GM10266 (cell line): ENCODE results near the gene ENDOU.

ENCODE experiments used
- DNase-seq: peaks from one replicate; pipeline ENCODE4 v3.0.0; 2012; ENCODE audit errors: extremely low spot score
- TF ChIP-seq, protein P1 (sequence below): IDR thresholded peaks from 2 replicates; pipeline ENCODE4 v1.5.1; 2012; ENCODE audit warnings: mild to moderate bottlenecking, low read depth; ENCODE audit not compliant: control insufficient read depth, insufficient read depth; ENCODE audit errors: missing control alignments

The ENDOU gene

GRCh38 chr12:47751561-47751960 lies 26.3 kb upstream of the ENDOU start:
- TF ChIP-seq, protein P1, sequence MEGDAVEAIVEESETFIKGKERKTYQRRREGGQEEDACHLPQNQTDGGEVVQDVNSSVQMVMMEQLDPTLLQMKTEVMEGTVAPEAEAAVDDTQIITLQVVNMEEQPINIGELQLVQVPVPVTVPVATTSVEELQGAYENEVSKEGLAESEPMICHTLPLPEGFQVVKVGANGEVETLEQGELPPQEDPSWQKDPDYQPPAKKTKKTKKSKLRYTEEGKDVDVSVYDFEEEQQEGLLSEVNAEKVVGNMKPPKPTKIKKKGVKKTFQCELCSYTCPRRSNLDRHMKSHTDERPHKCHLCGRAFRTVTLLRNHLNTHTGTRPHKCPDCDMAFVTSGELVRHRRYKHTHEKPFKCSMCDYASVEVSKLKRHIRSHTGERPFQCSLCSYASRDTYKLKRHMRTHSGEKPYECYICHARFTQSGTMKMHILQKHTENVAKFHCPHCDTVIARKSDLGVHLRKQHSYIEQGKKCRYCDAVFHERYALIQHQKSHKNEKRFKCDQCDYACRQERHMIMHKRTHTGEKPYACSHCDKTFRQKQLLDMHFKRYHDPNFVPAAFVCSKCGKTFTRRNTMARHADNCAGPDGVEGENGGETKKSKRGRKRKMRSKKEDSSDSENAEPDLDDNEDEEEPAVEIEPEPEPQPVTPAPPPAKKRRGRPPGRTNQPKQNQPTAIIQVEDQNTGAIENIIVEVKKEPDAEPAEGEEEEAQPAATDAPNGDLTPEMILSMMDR = no peak
- no peak for DNase-seq

DNA sequence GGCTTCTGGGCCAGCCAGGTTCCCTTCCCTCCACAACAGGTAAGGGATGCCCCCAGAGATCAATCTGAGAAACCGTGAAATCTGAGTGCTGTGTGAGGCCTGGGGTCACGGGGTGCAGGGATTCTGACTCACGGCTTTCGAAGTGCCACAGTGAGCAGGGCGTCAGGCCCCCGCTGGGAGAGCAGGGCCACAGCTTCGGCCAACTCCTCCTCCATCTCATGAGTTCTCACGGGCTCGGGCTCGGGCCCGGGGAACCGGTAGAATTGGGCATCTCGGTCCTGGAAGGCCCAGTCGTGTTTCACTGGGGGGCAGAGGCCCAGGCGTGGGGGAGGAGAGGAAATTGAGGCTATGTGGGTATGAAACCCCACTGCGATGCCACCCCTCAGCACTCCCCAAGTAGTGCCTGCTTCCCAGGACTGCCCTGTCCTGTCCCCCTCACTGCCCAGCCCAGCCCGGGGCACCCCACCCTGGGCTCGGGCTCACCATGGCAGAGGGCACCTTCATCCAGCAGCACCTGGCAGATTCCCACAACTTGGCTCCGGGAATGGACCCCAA lies 25.7 kb upstream of the ENDOU start:
- TF ChIP-seq, protein P1 = no peak
- DNase-seq = no peak

- no peak for DNase-seq
- TF ChIP-seq, protein P1 = no peak
These were observed 25.0 kb upstream of the ENDOU start for GRCh38 chr12:47750229-47750798.

GRCh38 chr12:47748899-47749298 lies 23.6 kb upstream of the ENDOU start:
- TF ChIP-seq, protein P1 = no peak
- DNase-seq = no peak

- no peak for DNase-seq
- TF ChIP-seq, protein P1 = no peak
These were observed 23.2 kb upstream of the ENDOU start for GRCh38 chr12:47748507-47748828.

- TF ChIP-seq, protein P1 = no peak
- no peak for DNase-seq
These were observed 22.6 kb upstream of the ENDOU start for GRCh38 chr12:47747596-47748506.

GRCh38 chr12:47747126-47747525 lies 21.8 kb upstream of the ENDOU start:
- DNase-seq = no peak
- TF ChIP-seq, protein P1 = no peak
